GM18499 (cell line): ENCODE data around the gene RSBN1L.
A peak's percentile ranks its signal among the peaks of the same experiment; 100 is the strongest.
"Not testable (repeated sequence)": the region's sequence is repeated elsewhere in the genome, so short reads cannot be mapped to it uniquely, and the experiment has no call there.

Experiments used
- ATAC-seq: cut with Tn5 transposase; IDR thresholded peaks from one replicate; pipeline ENCODE4 v1.9.1; 2021; ENCODE audit warnings: moderate number of reproducible peaks; ENCODE audit not compliant: insufficient read depth, unreplicated experiment

RSBN1L gene

DNA sequence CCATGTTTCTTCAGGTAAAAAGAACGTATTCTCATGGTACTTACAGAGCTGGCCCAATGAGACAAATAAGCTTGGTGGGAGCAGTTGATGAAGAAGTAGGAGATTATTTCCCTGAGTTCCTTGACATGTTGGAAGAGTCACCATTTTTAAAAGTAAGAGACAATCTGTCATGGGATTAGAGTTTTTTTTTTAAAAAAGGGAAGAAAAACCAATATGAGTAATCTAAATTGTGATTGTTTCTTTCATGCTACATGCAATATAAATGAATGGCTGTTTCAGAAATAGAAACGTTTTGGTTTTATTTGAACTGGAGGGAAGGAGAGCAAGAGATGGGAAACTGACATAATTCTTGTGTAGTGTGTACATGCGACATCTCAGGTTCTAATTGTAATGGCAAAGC is 69.2 kb downstream of the RSBN1L start:
- ATAC-seq = no peak

DNA sequence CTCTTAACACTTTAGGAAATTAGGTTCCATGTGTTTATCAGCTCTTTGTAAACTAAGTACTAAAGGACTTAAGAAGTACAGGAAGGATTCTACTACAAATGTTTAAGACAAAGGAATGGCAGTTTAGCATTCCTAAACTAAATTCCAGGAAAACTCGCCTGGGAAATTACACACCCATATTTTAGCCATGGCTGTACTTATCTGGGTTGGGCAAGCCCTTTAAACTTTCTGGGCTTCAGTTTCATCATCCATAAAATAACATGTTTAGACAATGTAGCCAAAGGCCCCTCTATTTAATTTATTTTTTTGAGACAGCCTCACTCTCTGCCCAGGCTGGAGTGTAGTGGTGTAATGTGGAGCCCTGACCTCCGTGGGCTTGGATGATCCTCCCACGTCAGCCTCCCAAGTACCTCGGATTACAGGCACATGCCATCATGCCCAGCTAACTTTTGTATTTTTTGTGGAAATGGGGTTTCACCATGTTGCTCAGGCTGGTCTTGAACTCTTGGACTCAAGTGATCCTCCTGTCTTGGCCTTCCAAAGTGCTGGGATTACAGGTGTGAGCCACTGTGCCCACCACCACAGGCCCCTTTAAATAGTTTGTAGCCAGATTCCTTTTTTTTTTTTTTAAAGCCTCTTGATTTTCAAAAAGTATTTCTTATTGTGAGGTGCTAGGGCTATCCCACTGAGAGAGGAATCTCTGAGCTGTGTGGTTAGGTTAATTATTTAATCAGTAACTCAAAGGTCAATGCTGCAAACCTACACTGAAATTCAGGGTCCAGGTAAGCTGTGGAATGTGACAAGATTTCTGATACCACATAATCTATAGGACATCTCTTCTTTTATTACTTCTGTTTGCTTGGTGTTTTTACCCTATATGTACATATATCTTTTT is 69.9 kb downstream of the RSBN1L start:
- no peak for ATAC-seq

DNA sequence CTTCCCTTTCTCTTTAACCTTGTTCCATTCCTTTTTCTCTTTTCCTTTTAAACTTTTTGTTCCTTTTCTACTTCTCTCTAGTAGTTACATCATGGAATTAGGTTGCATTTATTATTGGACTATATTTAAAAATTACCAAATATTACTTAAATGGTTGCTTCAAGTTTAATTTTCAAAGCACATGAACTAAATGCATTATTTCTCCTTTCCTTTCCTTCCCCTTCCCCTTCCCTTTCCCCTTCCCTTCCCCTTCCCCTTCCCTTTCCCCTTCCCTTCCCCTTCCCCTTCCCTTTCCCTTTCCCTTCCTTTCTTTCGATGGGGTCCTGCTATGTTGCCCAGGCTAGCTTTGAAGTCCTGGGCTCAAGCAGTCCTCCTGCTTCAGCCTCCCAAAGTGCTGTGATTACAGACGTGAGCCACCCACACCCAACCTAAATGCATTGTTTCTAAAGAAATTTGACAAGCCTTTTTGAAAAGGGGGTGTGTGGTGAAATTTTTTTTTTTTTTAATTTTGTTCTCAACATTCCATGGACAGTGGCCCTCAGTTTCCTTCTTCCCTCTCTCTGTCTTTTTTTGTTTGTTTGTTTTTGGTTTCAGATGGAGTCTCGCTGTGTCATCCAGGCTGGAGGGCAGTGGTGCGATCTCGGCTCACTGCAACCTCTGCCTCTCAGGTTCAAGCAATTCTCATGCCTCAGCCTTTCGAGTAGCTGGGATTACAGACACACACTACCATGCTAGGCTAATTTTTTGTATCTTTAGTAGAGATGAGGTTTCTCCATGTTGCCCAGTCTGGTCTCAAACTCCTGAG is 70.7 kb downstream of the RSBN1L start:
- ATAC-seq = no peak

DNA sequence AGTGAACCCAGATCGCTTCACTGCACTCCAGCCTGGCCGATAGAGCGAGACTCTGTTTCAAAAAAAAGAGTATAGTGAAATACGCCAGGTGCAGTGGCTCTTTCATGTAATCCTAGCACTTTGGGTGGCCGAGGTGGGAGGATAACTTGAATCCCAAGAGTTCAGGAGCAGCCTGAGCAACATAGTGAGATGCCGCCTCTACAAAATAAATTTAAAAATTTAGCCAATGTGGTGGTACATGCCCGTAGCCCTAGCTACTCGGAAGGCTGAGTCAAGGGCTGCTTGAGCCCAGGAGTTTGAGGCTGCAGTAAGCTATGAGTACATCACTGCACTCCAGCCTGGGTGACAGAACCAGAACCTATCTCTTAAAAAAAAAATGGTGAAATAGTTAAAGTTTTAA is 74.1 kb downstream of the RSBN1L start:
- ATAC-seq = no peak

DNA sequence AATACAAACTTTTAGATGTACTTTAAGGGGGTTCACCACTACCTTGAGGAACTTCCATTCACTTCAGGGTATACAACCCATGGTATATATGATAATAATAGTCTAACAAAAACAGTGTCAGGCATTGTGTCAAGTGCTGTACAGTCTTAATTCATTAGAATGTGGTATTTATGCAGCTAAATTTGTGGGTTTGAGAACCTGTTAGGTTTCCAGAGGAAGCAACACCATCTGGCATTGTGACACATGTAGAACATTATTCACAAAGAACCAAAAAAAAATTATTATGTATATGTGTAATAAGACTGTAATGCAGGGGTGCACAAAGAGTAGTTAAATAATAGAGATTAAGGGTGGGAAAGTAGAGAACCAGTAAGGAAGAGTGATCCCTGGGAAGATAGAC is 75.6 kb downstream of the RSBN1L start:
- no peak for ATAC-seq

DNA sequence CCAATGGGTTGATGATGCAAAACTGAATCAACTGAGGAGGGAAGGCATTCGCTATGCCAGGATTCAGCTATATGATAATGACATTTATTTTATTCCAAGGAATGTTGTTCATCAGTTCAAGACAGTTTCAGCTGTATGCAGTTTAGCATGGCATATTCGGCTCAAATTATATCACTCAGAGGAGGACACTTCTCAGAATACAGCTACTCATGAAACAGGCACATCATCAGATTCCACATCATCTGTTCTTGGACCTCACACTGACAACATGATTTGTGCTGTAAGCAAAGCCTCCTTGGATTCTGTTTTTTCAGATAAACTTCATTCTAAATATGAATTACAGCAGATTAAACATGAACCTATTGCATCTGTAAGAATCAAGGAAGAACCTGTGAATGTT is 82.3 kb downstream of the RSBN1L start:
- ATAC-seq = no peak

DNA sequence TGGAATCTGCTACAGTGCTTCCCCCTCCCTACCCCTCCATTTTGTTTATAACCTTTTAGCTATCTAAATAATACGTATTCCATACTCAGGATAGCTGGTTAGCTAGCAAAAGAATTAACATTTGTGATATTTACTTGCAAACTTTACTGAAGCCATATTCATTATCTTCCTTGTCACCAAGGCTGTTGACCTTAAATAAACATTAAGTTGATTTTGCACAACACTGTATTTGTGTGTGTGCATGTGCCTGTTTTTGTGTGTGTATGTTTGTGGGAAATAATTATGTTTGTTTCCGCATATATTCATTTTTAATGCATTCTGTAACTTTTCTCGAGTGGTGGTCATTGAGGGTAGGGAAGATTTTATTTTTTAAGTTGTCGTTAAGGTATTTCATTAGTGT is 86.1 kb downstream of the RSBN1L start:
- no peak for ATAC-seq

DNA sequence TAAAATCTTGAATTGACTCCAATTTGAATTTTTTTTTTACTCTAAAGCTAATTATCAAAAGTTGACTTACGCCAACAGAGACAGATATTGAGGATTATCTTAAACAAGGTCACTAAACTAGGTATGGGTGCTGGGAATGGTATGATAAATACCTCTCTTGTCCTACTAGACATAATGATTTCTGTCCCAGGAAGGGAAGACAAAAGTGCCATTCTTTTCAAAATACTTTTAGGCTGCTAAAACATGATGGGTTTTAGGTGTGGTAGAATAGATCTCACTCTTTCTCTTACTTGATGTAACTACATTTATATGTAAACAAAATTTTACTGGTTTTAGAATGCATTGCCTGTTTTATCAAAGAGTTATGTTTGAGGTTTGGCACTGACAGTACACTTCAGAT is 86.9 kb downstream of the RSBN1L start:
- ATAC-seq = no peak

DNA sequence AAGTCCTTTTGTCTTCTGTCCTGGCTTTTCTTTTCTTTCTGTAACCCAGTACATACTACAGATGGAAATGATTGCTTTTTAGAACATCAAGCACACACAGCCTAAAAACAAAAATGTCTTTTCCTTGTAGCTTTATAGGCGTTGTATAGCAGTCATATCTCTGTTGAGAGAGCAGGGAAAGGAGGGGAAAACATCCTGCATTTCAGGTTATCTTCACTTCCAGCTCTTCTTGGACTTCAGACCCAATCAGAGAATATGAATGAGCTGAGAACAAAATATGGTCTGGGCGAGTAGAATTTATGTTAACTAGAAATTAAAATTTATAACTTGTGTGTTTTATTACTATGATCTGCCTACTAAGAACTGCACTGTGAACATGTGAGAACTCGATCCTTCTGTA is 87.3 kb downstream of the RSBN1L start:
- ATAC-seq = no peak

DNA sequence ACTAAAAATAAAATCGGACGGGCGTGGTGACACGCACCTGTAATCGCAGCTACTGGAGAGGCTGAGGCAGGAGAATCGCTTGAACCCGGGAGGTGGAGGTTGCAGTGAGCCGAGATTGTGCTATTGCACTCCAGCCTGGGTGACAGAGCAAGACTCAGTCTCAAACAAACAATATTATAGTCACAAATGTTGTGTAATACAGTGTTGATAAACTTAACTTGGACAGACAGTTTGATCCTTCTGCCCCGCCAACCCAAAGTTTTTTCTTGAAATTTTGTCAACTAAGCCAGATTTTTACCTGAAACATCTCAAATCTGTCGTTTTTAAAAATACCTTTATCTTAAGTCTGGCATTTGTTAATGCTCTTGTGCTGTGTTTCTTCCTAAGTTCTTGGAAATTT is 88.2 kb downstream of the RSBN1L start:
- not testable (repeated sequence) for ATAC-seq

DNA sequence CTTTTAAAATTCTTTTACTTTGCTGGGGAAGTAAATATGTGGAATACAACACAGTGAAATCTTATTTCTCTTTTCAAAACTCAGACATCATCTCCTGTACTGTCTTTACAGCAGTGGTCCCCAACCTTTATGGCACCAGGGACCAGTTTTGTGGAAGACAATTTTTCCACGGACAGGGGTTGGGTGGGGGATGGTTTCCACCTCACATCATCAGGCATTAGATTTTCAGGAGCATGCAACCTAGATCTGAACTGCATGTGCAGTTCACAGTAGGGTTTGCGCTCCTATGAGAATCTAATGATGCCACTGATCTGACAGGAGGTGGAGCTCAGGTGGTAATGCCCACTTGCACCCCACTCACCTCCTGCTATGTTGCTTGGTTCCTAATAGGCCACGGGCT is 89.8 kb downstream of the RSBN1L start:
- no peak for ATAC-seq

DNA sequence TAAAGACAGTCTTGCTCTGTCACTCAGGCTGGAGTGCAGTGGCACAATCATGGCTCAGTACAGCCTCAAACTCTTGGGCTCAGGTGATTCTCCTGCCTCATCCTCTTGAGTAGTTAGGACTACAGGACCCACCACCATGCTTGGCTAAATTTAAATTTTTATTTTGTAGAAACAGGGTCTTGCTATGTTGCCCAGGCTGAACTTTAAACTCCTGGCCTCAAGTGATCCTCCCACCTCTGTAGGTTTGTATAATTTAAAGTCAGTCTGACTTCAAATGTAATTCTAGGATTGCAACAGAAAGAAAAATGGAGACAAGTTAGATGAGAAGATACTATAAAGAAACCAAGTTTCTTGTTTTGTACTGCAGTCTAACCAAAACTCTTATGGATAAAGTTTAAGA is 90.5 kb downstream of the RSBN1L start:
- ATAC-seq = no peak

DNA sequence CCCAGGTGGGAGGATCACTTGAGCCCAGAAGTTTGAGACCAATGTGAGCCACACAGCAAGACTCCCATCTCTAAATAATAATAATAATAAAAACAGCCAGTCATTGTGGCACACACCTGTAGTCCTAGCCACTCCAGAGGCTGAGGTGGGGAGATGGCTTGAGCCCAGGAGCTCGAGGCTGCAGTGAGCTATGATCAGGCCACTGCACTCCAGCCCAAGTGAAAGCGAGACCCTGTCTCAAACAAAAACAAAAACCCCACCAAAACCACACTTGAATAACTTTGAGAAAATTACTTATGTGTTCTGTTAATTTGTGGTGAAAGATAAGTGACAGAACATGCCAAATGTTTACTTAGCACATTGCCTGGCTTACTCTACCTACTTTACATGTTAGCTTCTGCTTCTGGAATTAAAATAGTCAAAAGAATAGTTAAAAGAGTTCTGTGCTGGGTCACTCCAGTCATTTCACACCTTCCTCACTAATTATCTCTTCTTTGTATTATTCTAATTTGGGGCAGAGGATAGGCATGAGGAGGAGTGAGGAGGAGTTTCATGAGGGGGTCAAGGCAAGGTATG is 92.2 kb downstream of the RSBN1L start:
- no peak for ATAC-seq

DNA sequence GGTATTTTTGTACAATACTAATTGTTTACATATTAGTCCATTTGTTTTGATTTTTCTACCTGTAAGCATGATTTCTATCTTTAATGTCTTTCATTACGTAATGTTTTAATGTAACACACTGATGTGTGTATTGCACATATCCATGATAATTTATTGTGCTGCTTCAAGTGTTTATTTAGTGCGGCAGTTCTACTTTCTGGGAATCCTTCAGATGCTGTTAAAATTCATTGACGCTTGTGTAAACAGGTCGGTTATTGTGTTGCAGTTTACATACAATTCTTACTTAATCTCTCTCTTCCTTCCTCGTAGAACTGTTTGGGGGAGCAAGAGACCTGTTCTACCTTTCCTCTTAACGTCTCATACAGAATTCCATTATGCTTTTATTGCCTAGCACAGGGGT is 95.1 kb downstream of the RSBN1L start:
- ATAC-seq = no peak

DNA sequence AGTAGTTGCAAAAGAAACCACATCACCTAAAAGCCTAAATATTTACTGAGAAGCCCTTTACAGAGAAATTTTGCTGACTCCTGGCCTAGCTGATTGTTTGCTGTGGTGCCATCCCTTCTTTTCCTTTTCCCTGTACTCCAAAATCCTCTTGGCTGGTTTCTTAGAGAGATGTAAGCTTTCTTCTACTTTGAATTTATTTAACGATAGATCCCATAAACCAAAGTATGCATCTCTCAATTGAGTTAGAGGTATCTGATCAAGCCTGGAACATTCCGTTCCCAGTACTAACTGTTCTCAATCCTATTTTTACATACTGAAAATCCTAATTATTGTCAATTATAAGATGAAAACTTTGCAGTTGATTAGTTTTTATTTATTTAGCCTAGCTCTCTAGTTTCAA is 95.7 kb downstream of the RSBN1L start:
- ATAC-seq = no peak

DNA sequence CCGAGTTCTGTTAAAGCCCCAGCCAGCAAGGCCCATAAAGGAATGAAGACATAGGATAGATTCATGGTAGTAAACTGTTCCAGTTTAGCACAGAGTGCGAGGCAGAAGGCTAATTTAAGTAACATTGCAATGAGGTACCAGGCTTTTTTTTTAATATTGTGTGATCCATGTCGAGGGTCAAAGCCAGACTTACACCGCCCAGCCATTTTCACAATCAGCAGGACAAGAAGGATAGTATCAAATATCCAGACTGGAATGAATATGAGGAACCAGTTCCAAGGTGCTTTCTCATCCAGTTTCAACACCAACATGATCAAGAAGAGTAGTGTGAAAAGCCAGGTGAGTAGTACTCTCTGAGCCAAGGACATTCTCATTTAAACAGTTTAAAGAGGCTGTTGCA is 97.7 kb downstream of the RSBN1L start:
- ATAC-seq = no peak

DNA sequence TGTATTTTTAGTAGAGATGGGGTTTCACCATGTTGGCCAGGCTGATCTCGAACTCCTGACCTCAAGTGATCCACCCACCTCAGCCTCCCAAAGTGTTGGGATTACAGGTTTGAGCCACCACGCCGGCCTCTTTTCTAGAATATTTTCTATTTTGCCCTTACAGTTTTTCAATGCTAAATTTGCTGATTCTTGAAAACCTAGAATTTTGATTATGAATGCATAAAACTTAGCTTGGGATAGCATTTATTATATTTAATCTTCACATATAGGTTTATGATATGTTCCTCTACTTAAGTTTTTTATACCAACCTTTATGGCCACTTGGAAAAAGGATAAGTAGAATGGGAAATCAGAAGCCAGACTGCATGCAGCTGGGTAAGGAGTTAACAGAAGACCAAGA is 99.8 kb downstream of the RSBN1L start:
- ATAC-seq = no peak

DNA sequence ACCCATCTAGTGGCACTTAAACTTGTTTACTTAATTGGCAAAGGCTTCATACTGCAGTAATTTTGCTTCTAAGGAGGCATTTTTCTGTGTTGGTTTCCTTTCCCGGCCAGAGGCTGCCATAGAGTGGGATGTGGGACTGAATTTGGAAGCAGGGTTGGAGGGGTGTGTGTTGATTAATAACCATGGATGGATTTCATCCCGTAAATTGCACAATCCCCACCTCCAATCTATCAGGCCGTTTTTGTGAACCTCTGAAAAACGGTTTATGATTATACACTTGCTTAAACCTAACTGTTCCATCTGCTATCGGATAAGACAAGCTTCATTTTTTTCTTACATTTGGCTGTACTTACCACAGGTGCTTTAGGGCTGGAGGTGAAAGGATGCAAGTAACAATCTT is 100.7 kb downstream of the RSBN1L start:
- ATAC-seq = no peak

DNA sequence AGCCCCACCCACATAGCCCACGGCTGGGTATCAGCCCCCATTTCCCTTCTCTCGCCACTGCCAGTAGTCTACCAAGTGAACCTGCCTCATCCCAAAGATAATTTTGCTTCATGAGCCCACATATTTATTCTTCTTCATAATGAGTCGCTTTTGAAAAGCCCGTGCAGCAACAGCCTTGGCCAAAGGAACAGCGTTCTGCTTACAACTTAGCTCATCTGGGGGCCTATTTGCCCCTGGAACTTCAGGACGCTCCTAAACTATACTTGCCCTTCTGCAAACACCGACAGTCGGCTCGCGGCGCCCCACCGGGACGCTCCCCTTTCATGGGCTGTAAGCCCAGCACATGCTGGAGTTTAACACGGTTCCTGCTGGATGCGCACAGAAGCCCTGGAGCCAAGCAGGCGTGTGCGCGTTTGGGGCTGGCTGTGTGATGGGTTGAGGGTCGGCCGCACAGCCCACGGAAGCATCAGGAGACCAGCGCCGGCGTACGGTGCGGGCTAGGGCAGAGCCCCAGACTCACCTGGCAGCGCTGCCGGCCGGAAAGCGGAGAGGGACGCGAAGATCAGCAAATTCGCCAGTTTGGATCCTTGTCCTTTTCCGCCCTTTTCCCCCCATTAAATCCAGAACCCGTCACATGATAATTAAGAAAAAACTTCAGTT is 101.6 kb downstream of the RSBN1L start:
- peak; percentile 7 for ATAC-seq

DNA sequence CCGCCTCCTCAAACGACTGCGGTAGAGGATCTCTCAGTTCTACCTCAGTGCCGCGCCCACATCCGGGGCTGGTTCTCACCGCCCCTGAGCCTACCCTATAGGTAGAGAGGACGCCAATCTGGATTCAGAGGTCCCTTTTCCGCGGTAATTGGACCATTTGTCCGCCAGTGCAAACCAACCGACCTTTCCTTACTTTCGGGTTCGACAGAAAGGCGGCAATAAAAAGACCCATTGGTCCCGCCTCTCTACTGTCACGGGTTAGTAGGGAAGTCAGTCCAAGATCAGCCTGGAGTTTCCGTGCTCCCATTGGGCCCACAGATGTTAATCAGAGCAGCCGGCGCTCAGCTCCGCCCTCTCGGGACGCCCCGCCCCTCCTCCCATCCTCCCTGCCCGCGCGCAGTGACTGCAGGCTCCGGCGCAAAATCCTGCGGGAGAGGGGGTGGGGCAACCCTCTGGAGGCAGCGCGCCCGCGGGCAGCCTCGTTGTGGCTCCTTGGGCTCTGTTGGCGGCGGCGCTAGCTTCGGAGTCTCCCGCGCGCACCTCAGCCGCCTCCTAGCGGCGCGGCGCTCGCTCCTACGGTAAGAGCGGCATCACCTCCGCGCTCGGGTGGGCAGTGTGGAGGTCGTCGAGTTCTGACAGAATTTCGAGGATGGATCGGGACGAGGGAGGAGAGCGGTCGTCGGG is 102.3 kb downstream of the RSBN1L start, which contains the start of the genes PHTF2 and TMEM60:
PHTF2 (plus strand) TSS at position 380 of the 684 bp plus-strand sequence.
TMEM60 (minus strand) TSS at position 41 of the 684 bp plus-strand sequence. CDS start 4,061 bp downstream, outside the sequence.
- peak; percentile 82 for ATAC-seq
